Vagina (tissue), 2 donors: ENCODE results near the gene HTD2.
"Not testable (repeated sequence)": the region's sequence is repeated elsewhere in the genome, so short reads cannot be mapped to it uniquely, and the experiment has no call there.

Source experiments
- POLR2A ChIP-seq, 2 donors: fragments of 450-650 bp; IDR thresholded peaks; one replicate each; pipeline ENCODE4 v1.6.1; 2017; ENCODE audit warnings: antibody characterized with exemption in 2 of 2, mild to moderate bottlenecking in 2 of 2, moderate library complexity in 2 of 2
- TF ChIP-seq, protein P1 (sequence below), 3 experiments: fragments of 450-650 bp in 2 of 3; fragments of 200-600 bp in 1 of 3; sonication (generic) in 1 of 3; IDR thresholded peaks; one replicate each; pipeline ENCODE4 v1.5.1; 2017 to 2019; ENCODE audit warnings: antibody characterized with exemption in 3 of 3, mild to moderate bottlenecking in 2 of 3, moderate library complexity in 2 of 3

DNA sequence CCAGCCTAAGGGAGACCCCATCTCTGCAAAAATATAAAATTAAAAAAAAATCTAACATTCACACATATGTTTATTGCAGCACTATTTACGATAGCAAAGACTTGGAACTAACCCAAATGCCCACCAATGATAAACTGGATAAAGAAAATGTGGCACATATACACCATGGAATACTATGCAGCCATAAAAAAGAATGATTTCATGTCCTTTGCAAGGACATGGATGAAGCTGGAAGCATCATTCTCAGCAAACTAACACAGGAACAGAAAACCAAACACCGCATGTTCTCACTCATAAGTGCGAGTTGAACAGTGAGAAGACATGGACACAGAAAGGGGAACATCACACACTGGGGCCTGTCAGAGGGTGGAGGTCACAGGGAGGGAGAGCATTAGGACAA, 33.0 kb upstream of the HTD2 start:
- TF ChIP-seq, protein P1, sequence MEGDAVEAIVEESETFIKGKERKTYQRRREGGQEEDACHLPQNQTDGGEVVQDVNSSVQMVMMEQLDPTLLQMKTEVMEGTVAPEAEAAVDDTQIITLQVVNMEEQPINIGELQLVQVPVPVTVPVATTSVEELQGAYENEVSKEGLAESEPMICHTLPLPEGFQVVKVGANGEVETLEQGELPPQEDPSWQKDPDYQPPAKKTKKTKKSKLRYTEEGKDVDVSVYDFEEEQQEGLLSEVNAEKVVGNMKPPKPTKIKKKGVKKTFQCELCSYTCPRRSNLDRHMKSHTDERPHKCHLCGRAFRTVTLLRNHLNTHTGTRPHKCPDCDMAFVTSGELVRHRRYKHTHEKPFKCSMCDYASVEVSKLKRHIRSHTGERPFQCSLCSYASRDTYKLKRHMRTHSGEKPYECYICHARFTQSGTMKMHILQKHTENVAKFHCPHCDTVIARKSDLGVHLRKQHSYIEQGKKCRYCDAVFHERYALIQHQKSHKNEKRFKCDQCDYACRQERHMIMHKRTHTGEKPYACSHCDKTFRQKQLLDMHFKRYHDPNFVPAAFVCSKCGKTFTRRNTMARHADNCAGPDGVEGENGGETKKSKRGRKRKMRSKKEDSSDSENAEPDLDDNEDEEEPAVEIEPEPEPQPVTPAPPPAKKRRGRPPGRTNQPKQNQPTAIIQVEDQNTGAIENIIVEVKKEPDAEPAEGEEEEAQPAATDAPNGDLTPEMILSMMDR (IDR thresholded peaks at IDR 0.05), result not testable (repeated sequence)
- not testable (repeated sequence) for TF ChIP-seq POLR2A (IDR thresholded peaks at IDR 0.05)
